Anterior cingulate cortex (tissue), 58 donors: ENCODE data around the gene PPP1R18.
"Not testable (repeated sequence)": the region's sequence is repeated elsewhere in the genome, so short reads cannot be mapped to it uniquely, and the experiment has no call there.

Source experiments
- DNase-seq, 58 donors: peaks; one replicate each; lab custom pipeline; 2025; lab: John Stamatoyannopoulos, UW

Gene PPP1R18

GRCh38 chr6:30686009-30686907 is at the start of gene PPP1R18:
TSS of gene PPP1R18 (minus strand) at chr6:30686645. CDS start at chr6:30686018, 627 bp downstream.
- peak in 43 of 58 donors; percentile 8 to 65 (median 43) for DNase-seq

GRCh38 chr6:30735668-30736314 is 49.3 kb upstream of the PPP1R18 start:
- no peak for DNase-seq

- DNase-seq, result peak in 11 of 58 donors; percentile 1 to 37 (median 13)
Measured at GRCh38 chr6:30732237-30732943, 45.9 kb upstream of the PPP1R18 start.

- DNase-seq, result peak in 37 of 58 donors; percentile 3 to 66 (median 30)
Measured at GRCh38 chr6:30730601-30731435, 44.4 kb upstream of the PPP1R18 start.

- DNase-seq, result no peak
Measured at GRCh38 chr6:30727920-30728553, 41.6 kb upstream of the PPP1R18 start.

GRCh38 chr6:30726506-30727413 is 40.3 kb upstream of the PPP1R18 start:
- DNase-seq, result no peak

- no peak for DNase-seq
Measured at GRCh38 chr6:30725713-30726505, 39.5 kb upstream of the PPP1R18 start.

- no peak for DNase-seq
Measured at GRCh38 chr6:30724906-30725667, 38.6 kb upstream of the PPP1R18 start.

GRCh38 chr6:30723843-30724741 is 37.6 kb upstream of the PPP1R18 start:
- peak in 1 of 58 donors; percentile 8 for DNase-seq

- not testable (repeated sequence) for DNase-seq
Measured at GRCh38 chr6:30723159-30723842, 36.9 kb upstream of the PPP1R18 start.

GRCh38 chr6:30722280-30723112 is 36.1 kb upstream of the PPP1R18 start:
- peak in 56 of 58 donors; percentile 7 to 91 (median 61) for DNase-seq

GRCh38 chr6:30722025-30722279 is 35.5 kb upstream of the PPP1R18 start:
- not testable (repeated sequence) for DNase-seq

GRCh38 chr6:30721198-30722024 is 35.0 kb upstream of the PPP1R18 start:
- peak in 57 of 58 donors; percentile 24 to 90 (median 80) for DNase-seq
